ENCODE measurements around the gene MAMLD1. TPM values are rescaled to one million over a fixed set of nuclear protein-coding genes. Genes with fewer than 3 reads are reported as not detected.
A peak's percentile ranks its signal among the peaks of the same experiment; 100 is the strongest.

MAMLD1 gene
- total RNA-seq, 2 donors from 2014 or later = 1.7 to 1.9 TPM

GRCh38 chrX:150483356-150483985, 120.4 kb downstream of the MAMLD1 start:
- H3K27me3 Mint-ChIP-seq = no peaks in the 10 kb centered on the region
- no peak overlapping the region for H3K27ac Mint-ChIP-seq
- no peak for ATAC-seq
- H3K36me3 Mint-ChIP-seq (ENCODE audit: low read depth) = no peaks in the 10 kb centered on the region
- no peak for DNase-seq
- H3K4me3 Mint-ChIP-seq = no peak overlapping the region
- H3K4me1 Mint-ChIP-seq = peaks cover 12% of the 10 kb centered on the region
- no peaks in the 10 kb centered on the region for H3K9me3 ChIP-seq (ENCODE audit: control insufficient read depth, low read length, poor library complexity, severe bottlenecking)

- DNase-seq = peak in 1 of 3 donors; percentile 25
- Mint-ChIP-seq H3K4me3 (no peak overlapping the region), H3K27me3 (no peaks in the 10 kb centered on the region), H3K4me1 (peaks cover 8% of the 10 kb centered on the region), H3K36me3 (ENCODE audit: low read depth) (no peaks in the 10 kb centered on the region), H3K27ac (no peak overlapping the region)
- ATAC-seq = peak; percentile 81
- H3K9me3 ChIP-seq (ENCODE audit: control insufficient read depth, low read length, poor library complexity, severe bottlenecking) = no peaks in the 10 kb centered on the region
Measured at GRCh38 chrX:150486011-150486410, 122.9 kb downstream of the MAMLD1 start.

GRCh38 chrX:150487369-150488094, 124.4 kb downstream of the MAMLD1 start:
- H3K27me3 Mint-ChIP-seq = no peaks in the 10 kb centered on the region
- DNase-seq (no peak), ATAC-seq (no peak)
- no peaks in the 10 kb centered on the region for H3K9me3 ChIP-seq (ENCODE audit: control insufficient read depth, low read length, poor library complexity, severe bottlenecking)
- H3K27ac Mint-ChIP-seq = no peak overlapping the region
- H3K4me3 Mint-ChIP-seq = no peak overlapping the region
- peaks cover 8% of the 10 kb centered on the region for H3K4me1 Mint-ChIP-seq
- no peaks in the 10 kb centered on the region for H3K36me3 Mint-ChIP-seq (ENCODE audit: low read depth)

DNA sequence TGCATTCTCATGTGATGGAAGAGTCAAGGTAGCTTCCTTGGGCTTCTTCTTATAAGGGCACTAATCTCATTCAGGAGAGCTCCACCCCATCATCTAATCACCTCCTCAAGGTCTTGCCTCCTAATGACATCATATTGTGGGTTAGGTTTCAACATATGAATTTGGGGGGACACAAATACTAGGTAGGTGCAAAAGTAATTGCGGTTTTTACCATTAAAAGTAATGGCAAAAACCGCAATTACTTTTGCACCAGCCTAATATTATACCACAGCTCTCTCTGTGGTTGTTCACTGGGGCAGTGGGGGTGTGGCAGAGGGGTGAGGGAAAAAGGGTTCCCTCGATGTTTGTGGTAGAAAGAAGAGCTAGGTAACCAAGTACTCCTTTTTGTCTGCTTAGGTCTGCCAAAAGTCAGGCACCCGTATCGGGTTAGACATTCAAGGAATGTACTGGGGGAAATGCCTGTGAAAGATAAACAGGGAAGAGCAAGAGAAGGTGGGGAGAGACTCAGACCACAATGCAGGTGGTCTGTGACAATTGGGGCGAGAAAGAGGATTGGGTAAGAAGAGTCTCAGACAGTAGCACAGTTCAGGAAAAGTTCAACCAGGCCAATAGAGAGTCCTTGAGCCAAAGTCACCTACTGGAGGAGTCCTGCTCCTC, 126.4 kb downstream of the MAMLD1 start:
- DNase-seq (no peak), ATAC-seq (no peak)
- H3K27me3 Mint-ChIP-seq = no peaks in the 10 kb centered on the region
- no peaks in the 10 kb centered on the region for H3K36me3 Mint-ChIP-seq (ENCODE audit: low read depth)
- H3K4me1 Mint-ChIP-seq = peaks cover 2% of the 10 kb centered on the region
- H3K27ac Mint-ChIP-seq = no peak overlapping the region
- H3K4me3 Mint-ChIP-seq = no peak overlapping the region
- H3K9me3 ChIP-seq (ENCODE audit: control insufficient read depth, low read length, poor library complexity, severe bottlenecking) = no peaks in the 10 kb centered on the region

- Mint-ChIP-seq H3K4me1 (no peaks in the 10 kb centered on the region), H3K27me3 (no peaks in the 10 kb centered on the region)
- no peaks in the 10 kb centered on the region for H3K9me3 ChIP-seq (ENCODE audit: control insufficient read depth, low read length, poor library complexity, severe bottlenecking)
Measured at GRCh38 chrX:150495496-150495895, 132.4 kb downstream of the MAMLD1 start.

GRCh38 chrX:150499240-150499639, 136.1 kb downstream of the MAMLD1 start:
- ATAC-seq (no peak), DNase-seq (no peak)
- no peaks in the 10 kb centered on the region for H3K27me3 Mint-ChIP-seq
- H3K4me3 Mint-ChIP-seq = no peak overlapping the region
- H3K4me1 Mint-ChIP-seq = no peaks in the 10 kb centered on the region
- H3K36me3 Mint-ChIP-seq (ENCODE audit: low read depth) = no peaks in the 10 kb centered on the region
- H3K27ac Mint-ChIP-seq = no peak overlapping the region
- no peaks in the 10 kb centered on the region for H3K9me3 ChIP-seq (ENCODE audit: control insufficient read depth, low read length, poor library complexity, severe bottlenecking)

More at GRCh38 chrX:150495496-150495895, 132.4 kb downstream of the MAMLD1 start:
- ATAC-seq = no peak
- H3K4me3 Mint-ChIP-seq = no peak overlapping the region
- no peaks in the 10 kb centered on the region for H3K36me3 Mint-ChIP-seq (ENCODE audit: low read depth)
- H3K27ac Mint-ChIP-seq = no peak overlapping the region
- DNase-seq = no peak

GRCh38 chrX:150502091-150502490, 139.0 kb downstream of the MAMLD1 start:
- Mint-ChIP-seq H3K4me3 (no peak overlapping the region), H3K27ac (no peak overlapping the region), H3K4me1 (no peaks in the 10 kb centered on the region), H3K27me3 (no peaks in the 10 kb centered on the region), H3K36me3 (ENCODE audit: low read depth) (no peaks in the 10 kb centered on the region)
- H3K9me3 ChIP-seq (ENCODE audit: control insufficient read depth, low read length, poor library complexity, severe bottlenecking) = no peaks in the 10 kb centered on the region
- DNase-seq = no peak
- no peak for ATAC-seq

DNA sequence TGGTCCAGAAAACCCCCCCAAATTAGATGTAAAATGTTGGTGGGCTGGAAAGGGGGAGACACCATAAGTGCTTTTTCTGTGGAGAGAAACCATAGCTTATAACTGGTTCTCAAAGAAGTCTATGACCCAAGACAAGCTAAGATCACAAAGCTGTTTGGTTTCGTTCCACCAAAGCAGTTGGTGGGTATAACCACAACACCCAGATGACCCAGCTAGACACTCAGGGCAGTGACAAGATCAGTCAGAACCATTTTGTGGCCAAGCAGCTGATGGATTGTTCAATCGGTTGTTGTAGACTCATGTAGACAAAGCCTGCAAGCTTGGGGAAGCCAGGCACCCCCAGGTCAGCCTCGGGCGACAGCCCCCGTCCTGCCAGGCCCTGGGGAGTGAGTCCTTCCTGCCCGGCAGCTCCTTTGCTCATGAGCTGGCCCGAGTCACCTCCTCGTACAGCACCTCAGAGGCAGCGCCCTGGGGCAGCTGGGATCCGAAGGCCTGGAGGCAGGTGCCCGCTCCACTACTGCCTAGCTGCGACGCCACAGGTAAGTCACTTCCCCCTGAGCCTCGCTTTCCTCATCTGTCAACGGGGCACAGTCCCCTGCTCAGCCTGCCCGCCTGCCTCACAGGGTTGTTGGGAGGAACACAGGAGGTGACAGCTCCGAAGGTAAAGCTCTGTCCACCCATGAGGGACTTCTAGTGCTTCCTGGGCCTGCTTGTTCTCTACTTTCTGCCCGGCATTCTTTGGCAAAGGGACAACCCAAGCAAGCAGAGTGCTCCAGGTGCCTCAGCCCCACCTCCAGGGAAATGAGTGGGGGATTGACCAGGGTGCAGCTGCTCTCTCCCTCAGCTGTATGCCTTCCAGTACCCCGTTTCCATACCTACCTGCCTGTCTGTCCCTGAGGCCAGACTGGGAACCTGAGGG, 140.1 kb downstream of the MAMLD1 start:
- DNase-seq (no peak), ATAC-seq (no peak)
- H3K36me3 Mint-ChIP-seq (ENCODE audit: low read depth) = no peaks in the 10 kb centered on the region
- no peaks in the 10 kb centered on the region for H3K4me1 Mint-ChIP-seq
- no peaks in the 10 kb centered on the region for H3K9me3 ChIP-seq (ENCODE audit: control insufficient read depth, low read length, poor library complexity, severe bottlenecking)
- H3K27ac Mint-ChIP-seq = no peak overlapping the region
- no peak overlapping the region for H3K4me3 Mint-ChIP-seq
- no peaks in the 10 kb centered on the region for H3K27me3 Mint-ChIP-seq

- ATAC-seq (no peak), DNase-seq (no peak)
- Mint-ChIP-seq H3K27ac (no peak overlapping the region), H3K4me3 (no peak overlapping the region), H3K36me3 (ENCODE audit: low read depth) (no peaks in the 10 kb centered on the region), H3K4me1 (no peaks in the 10 kb centered on the region), H3K27me3 (no peaks in the 10 kb centered on the region)
- no peaks in the 10 kb centered on the region for H3K9me3 ChIP-seq (ENCODE audit: control insufficient read depth, low read length, poor library complexity, severe bottlenecking)
Measured at GRCh38 chrX:150503898-150504219, 140.7 kb downstream of the MAMLD1 start.

DNA sequence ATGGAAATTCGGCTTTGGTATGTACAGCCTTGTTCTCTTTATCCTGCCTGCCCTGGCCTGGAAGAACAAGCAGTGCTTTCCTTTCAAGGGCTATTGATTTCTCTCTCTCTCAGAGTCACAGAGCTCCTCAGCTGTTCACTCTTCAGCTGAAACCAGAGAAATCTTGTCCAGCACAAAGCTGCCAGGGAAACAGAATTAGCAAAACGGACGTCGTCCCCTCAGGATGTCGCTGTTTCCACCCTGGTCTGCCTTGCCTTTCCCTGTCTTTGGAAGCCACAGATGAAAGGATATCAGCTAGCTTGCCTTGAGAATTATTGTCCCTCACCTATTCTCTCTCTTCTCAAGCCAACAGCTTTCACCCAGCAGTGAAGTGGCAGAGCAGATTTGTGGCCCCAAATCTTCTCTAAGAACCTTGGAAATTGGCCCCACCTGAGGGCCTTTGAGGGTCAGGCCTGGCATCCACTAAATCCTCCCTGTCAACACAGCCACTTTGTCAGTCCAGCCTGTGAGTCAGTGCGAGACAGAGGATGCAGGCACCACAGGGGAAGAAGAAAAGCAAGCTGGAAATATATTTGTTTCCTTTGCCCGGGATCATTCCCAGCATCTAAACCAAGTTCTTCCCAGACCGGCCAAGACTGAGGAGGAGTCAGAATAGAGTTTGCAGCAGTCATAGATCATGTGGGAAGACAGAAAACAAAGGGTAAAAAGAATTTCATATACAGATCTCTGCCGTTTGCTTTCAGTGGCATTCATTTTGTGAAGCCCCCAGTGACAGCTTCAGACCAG, 141.5 kb downstream of the MAMLD1 start:
- ATAC-seq (no peak), DNase-seq (no peak)
- no peak overlapping the region for H3K4me3 Mint-ChIP-seq
- H3K36me3 Mint-ChIP-seq (ENCODE audit: low read depth) = no peaks in the 10 kb centered on the region
- H3K9me3 ChIP-seq (ENCODE audit: control insufficient read depth, low read length, poor library complexity, severe bottlenecking) = no peaks in the 10 kb centered on the region
- no peaks in the 10 kb centered on the region for H3K27me3 Mint-ChIP-seq
- no peaks in the 10 kb centered on the region for H3K4me1 Mint-ChIP-seq
- H3K27ac Mint-ChIP-seq = no peak overlapping the region

GRCh38 chrX:150506020-150506419, 142.9 kb downstream of the MAMLD1 start:
- ATAC-seq = no peak
- Mint-ChIP-seq H3K36me3 (ENCODE audit: low read depth) (no peaks in the 10 kb centered on the region), H3K27ac (no peak overlapping the region), H3K27me3 (no peaks in the 10 kb centered on the region), H3K4me1 (no peaks in the 10 kb centered on the region), H3K4me3 (no peak overlapping the region)
- H3K9me3 ChIP-seq (ENCODE audit: control insufficient read depth, low read length, poor library complexity, severe bottlenecking) = no peaks in the 10 kb centered on the region
- DNase-seq = no peak

DNA sequence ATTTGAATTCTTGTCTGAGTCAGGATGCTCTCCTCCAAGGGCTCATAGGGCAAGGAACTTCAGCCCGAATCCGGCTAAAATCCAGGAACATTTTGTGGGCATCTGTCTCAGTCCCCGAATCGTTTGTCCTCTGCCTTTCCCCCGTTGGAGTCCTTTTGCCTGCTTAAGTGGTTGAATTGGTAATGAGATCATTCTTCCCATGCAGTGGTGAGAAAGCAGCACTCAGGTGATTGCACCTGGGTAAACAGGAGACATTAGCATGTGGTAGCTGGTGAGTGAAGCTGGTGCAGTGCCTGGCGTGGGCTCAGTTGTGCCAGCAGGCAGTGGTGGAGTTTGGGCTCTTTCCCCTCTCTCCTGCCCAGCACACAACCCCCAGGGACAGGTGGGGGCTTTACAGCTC, 143.4 kb downstream of the MAMLD1 start:
- Mint-ChIP-seq H3K4me3 (no peak overlapping the region), H3K36me3 (ENCODE audit: low read depth) (no peaks in the 10 kb centered on the region), H3K27me3 (no peaks in the 10 kb centered on the region), H3K27ac (no peak overlapping the region), H3K4me1 (no peaks in the 10 kb centered on the region)
- no peak for DNase-seq
- no peaks in the 10 kb centered on the region for H3K9me3 ChIP-seq (ENCODE audit: control insufficient read depth, low read length, poor library complexity, severe bottlenecking)
- ATAC-seq = no peak

All from T-helper 17 cell (primary cell).